ENCODE results near the gene NFATC3. TPM values are rescaled to one million over a fixed set of nuclear protein-coding genes. Genes with fewer than 3 reads are reported as not detected.

The NFATC3 gene
- polyA plus RNA-seq, 3 donors = 14.3 to 21.8 (median 15.8) TPM

DNA sequence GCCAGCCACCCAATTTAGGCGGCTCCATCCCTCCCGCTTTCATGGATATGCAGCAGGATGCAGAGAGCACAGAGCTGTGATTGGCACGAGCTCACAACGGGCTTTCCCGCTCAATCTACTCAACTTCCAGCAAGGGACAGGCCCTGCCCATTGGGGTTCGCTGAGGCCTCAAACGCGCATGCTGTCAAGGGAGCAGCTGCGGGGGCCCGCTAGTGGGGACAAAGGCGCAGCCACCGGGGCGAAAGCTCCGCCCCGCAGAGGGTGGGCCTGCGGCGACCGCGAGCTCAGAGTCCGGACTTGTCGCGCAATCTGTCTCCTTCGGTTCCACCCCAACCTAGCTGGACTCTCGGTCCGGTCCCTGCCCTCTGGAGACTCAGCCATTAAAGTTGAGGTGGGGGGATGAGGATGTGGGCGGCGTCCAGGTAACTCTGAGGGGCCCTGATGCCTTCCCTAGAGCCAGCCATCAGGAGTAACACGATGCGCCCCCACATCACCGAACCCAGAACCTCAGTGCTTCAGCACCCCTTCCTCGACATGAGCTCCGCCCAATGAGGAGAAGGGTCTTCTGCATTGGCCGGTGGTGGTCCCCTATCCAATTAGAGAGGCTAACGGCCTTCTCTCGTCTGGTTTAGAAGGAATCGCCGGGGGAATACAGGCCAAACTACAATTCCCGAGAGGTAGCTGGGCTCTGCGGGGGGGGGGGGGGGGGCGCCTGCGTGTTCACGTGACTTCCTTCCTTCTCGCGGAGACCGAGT is 489 bp upstream of the NFATC3 start:
- H3K9me3 Mint-ChIP-seq = no peaks in the 10 kb centered on the region
- TF ChIP-seq, protein P1, sequence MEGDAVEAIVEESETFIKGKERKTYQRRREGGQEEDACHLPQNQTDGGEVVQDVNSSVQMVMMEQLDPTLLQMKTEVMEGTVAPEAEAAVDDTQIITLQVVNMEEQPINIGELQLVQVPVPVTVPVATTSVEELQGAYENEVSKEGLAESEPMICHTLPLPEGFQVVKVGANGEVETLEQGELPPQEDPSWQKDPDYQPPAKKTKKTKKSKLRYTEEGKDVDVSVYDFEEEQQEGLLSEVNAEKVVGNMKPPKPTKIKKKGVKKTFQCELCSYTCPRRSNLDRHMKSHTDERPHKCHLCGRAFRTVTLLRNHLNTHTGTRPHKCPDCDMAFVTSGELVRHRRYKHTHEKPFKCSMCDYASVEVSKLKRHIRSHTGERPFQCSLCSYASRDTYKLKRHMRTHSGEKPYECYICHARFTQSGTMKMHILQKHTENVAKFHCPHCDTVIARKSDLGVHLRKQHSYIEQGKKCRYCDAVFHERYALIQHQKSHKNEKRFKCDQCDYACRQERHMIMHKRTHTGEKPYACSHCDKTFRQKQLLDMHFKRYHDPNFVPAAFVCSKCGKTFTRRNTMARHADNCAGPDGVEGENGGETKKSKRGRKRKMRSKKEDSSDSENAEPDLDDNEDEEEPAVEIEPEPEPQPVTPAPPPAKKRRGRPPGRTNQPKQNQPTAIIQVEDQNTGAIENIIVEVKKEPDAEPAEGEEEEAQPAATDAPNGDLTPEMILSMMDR (IDR thresholded peaks at IDR 0.05) = no peak
- Histone ChIP-seq H3K9ac (ENCODE audit: insufficient read depth, low read length, poor library complexity, severe bottlenecking) (peak overlapping the region; percentile 75), H3K9me3 (replicated peaks in 1 of 2; ENCODE audit: control insufficient read depth in 1 of 2, insufficient read depth in 1 of 2, low read length in 2 of 2) (no peaks in the 10 kb centered on the region), H3K4me2 (replicated peaks; ENCODE audit: extremely low read depth, low read length, poor library complexity, severe bottlenecking) (peak overlapping the region; percentile 100), H2AFZ (ENCODE audit: insufficient read depth, low read depth, low read length, poor library complexity, severe bottlenecking) (peak overlapping the region; percentile 99), H3K4me3 (replicated peaks in 1 of 3; ENCODE audit: low read depth in 2 of 3, low read length in 3 of 3) (peak overlapping the region; percentile 75 to 98 (median 87)), H3K79me2 (ENCODE audit: insufficient read depth, low read length) (peaks cover 51% of the 10 kb centered on the region), H3K27me3 (ENCODE audit: control insufficient read depth in 2 of 2, insufficient read depth in 2 of 2, low read length in 2 of 2) (no peaks in the 10 kb centered on the region), H3K27ac (ENCODE audit: low read depth in 1 of 2, low read length in 2 of 2) (peak overlapping the region; percentile 91 to 92), H3K36me3 (replicated peaks in 1 of 2; ENCODE audit: control insufficient read depth in 1 of 2, insufficient read depth in 2 of 2, low read length in 2 of 2) (no peaks in the 10 kb centered on the region), H3K4me1 (ENCODE audit: control insufficient read depth in 1 of 2, insufficient read depth in 2 of 2, low read length in 2 of 2) (peaks cover 53 to 71% of the 10 kb centered on the region in 2 donors), H4K20me1 (ENCODE audit: insufficient read depth, low read length) (peaks cover 39% of the 10 kb centered on the region)
- intact Hi-C loops (cut with micrococcal nuclease) = loop anchor here (5.0 to 10.0 kb wide), 7 partner anchors 153 to 1560 kb away; partner anchors contain the start of genes C16orf86 (in 2 of the 2), ENKD1 (in 2 of the 2), ACD (in 1 of the 2) and ESRP2 (in 1 of the 2)
- peak overlapping the region; percentile 85 to 97 (median 93) for H3K27ac Mint-ChIP-seq
- H3K4me3 Mint-ChIP-seq = peak overlapping the region; percentile 80 to 86
- peaks cover 70% of the 10 kb centered on the region for H3K4me1 Mint-ChIP-seq
- under 1% methylated on average over 23 of the region's 45 CpGs for WGBS (ENCODE audit: insufficient coverage)
- H3K27me3 Mint-ChIP-seq (ENCODE audit: low read depth in 3 of 3) = peaks cover 0 to 2% (median 0%) of the 10 kb centered on the region in 3 donors
- H3K36me3 Mint-ChIP-seq = peaks cover 2 to 13% of the 10 kb centered on the region in 2 donors
- DNase-seq = peak; percentile 75 to 88 (median 85)

DNA sequence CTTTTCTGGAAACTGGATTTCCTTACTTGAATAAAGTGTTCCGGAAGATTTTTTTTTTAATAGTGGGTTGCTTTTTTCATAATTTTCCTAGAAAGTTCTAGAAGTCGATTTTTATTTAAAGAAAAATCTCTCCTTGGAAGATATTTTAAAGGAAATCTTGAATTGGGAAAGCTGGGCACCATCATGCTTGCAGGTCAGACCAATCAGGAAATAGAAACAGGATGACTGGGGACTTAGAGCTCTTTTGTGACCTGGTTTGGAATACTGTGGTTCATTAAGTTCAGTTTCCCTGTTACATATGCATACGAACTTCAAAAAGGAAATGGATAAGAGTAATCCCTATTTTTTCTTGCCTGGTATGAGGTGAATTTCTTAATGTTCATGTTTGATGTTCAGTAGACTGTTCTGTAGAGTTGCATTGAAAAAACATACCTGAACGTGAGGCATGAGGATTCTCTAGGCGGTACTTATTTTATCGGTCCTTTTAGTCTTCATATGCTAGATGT is 1.2 kb downstream of the NFATC3 start:
- Histone ChIP-seq H4K20me1 (ENCODE audit: insufficient read depth, low read length) (peaks cover 56% of the 10 kb centered on the region), H3K9ac (ENCODE audit: insufficient read depth, low read length, poor library complexity, severe bottlenecking) (peak overlapping the region; percentile 80), H3K27ac (ENCODE audit: low read depth in 1 of 2, low read length in 2 of 2) (peak overlapping the region; percentile 78 to 82), H3K79me2 (ENCODE audit: insufficient read depth, low read length) (peaks cover 61% of the 10 kb centered on the region), H3K4me3 (replicated peaks in 1 of 3; ENCODE audit: low read depth in 2 of 3, low read length in 3 of 3) (peak overlapping the region; percentile 75 to 98 (median 84)), H3K36me3 (replicated peaks in 1 of 2; ENCODE audit: control insufficient read depth in 1 of 2, insufficient read depth in 2 of 2, low read length in 2 of 2) (no peaks in the 10 kb centered on the region), H3K9me3 (replicated peaks in 1 of 2; ENCODE audit: control insufficient read depth in 1 of 2, insufficient read depth in 1 of 2, low read length in 2 of 2) (no peaks in the 10 kb centered on the region), H3K4me1 (ENCODE audit: control insufficient read depth in 1 of 2, insufficient read depth in 2 of 2, low read length in 2 of 2) (peaks cover 42 to 69% of the 10 kb centered on the region in 2 donors), H3K27me3 (ENCODE audit: control insufficient read depth in 2 of 2, insufficient read depth in 2 of 2, low read length in 2 of 2) (no peaks in the 10 kb centered on the region), H2AFZ (ENCODE audit: insufficient read depth, low read depth, low read length, poor library complexity, severe bottlenecking) (peak overlapping the region; percentile 89), H3K4me2 (replicated peaks; ENCODE audit: extremely low read depth, low read length, poor library complexity, severe bottlenecking) (peak overlapping the region; percentile 100)
- no peaks in the 10 kb centered on the region for H3K9me3 Mint-ChIP-seq
- intact Hi-C loops (cut with micrococcal nuclease) = loop anchor here (5.0 to 10.0 kb wide), 5 partner anchors 151 to 1562 kb away; partner anchors contain the start of genes ACD (in 1 of the 2), C16orf86 (in 1 of the 2), ENKD1 (in 1 of the 2) and ESRP2 (in 1 of the 2)
- 0% methylated on average over 1 of the region's 6 CpGs for WGBS (ENCODE audit: insufficient coverage)
- H3K27ac Mint-ChIP-seq = peak overlapping the region; percentile 86 to 97 (median 92)
- H3K36me3 Mint-ChIP-seq = peaks cover 0 to 6% of the 10 kb centered on the region in 2 donors
- peaks cover 69% of the 10 kb centered on the region for H3K4me1 Mint-ChIP-seq
- DNase-seq = peak in 1 of 3 donors; percentile 34
- TF ChIP-seq, protein P1 (IDR thresholded peaks at IDR 0.05) = no peak
- peak overlapping the region; percentile 90 for H3K4me3 Mint-ChIP-seq
- H3K27me3 Mint-ChIP-seq (ENCODE audit: low read depth in 3 of 3) = peaks cover 0 to 2% (median 0%) of the 10 kb centered on the region in 3 donors

Data from CD14-positive monocyte (primary cell).